Measurements from ENCODE around the gene HEXB.
A peak's percentile ranks its signal among the peaks of the same experiment; 100 is the strongest.

The HEXB gene

GRCh38 chr5:74638544-74638969 is 46.5 kb upstream of the HEXB start:
- Histone ChIP-seq H3K9me2 (replicated peaks; ENCODE audit: control insufficient read depth, low read length) (no peaks in the 10 kb centered on the region), H3K4me1 (ENCODE audit: control insufficient read depth, low read length) (peaks cover 28% of the 10 kb centered on the region), H3K27me3 (ENCODE audit: control insufficient read depth, low read length) (peaks cover 48% of the 10 kb centered on the region), H3K4me3 (ENCODE audit: low read length) (no peak overlapping the region), H4K20me1 (ENCODE audit: control insufficient read depth, insufficient read depth, low read depth, low read length) (0 out of 2 replicates have a peak, but pooled peaks cover 5% of the 10 kb centered on the region), H3K27ac (ENCODE audit: low read depth, low read length) (no peak overlapping the region), H3F3A (ENCODE audit: control insufficient read depth, insufficient read depth) (peaks cover 6% of the 10 kb centered on the region; the same call in 1 of the 2 replicates), H3K79me2 (ENCODE audit: control insufficient read depth, low read length) (no peaks in the 10 kb centered on the region), H3K4me2 (ENCODE audit: low read length) (no peak overlapping the region), H3K36me3 (ENCODE audit: control insufficient read depth, low read length) (no peaks in the 10 kb centered on the region), H3K9me3 (ENCODE audit: control insufficient read depth, insufficient read depth, low read length) (no peaks in the 10 kb centered on the region)
- TF ChIP-seq CTCF (IDR thresholded peaks at IDR 0.05; ENCODE audit: low read depth, low read length, poor library complexity, severe bottlenecking), result no peak
- no peak for TF ChIP-seq EZH2phosphoT487 (IDR thresholded peaks at IDR 0.05; ENCODE audit: borderline replicate concordance, low read length)

- H3K79me2 ChIP-seq (ENCODE audit: control insufficient read depth, low read length), result no peaks in the 10 kb centered on the region
- TF ChIP-seq EZH2phosphoT487 (IDR thresholded peaks at IDR 0.05; ENCODE audit: borderline replicate concordance, low read length) (no peak), CTCF (IDR thresholded peaks at IDR 0.05; ENCODE audit: low read depth, low read length, poor library complexity, severe bottlenecking) (no peak)
- peaks cover 28% of the 10 kb centered on the region for H3K4me1 ChIP-seq (ENCODE audit: control insufficient read depth, low read length)
Observed at GRCh38 chr5:74638970-74639806, 45.8 kb upstream of the HEXB start.

GRCh38 chr5:74639807-74640449 is 45.1 kb upstream of the HEXB start:
- H3K79me2 ChIP-seq (ENCODE audit: control insufficient read depth, low read length), result no peaks in the 10 kb centered on the region
- peak overlapping the region; percentile 76 for H3K4me3 ChIP-seq (ENCODE audit: low read length)
- H3F3A ChIP-seq (ENCODE audit: control insufficient read depth, insufficient read depth), result peaks cover 6% of the 10 kb centered on the region; the same call in 1 of the 2 replicates
- 0 out of 2 replicates have a peak, but pooled peaks cover 5% of the 10 kb centered on the region for H4K20me1 ChIP-seq (ENCODE audit: control insufficient read depth, insufficient read depth, low read depth, low read length)
- no peak overlapping the region for H3K27ac ChIP-seq (ENCODE audit: low read depth, low read length)
- no peaks in the 10 kb centered on the region for H3K9me3 ChIP-seq (ENCODE audit: control insufficient read depth, insufficient read depth, low read length)
- no peaks in the 10 kb centered on the region for H3K36me3 ChIP-seq (ENCODE audit: control insufficient read depth, low read length)
- H3K27me3 ChIP-seq (ENCODE audit: control insufficient read depth, low read length), result peaks cover 48% of the 10 kb centered on the region
- TF ChIP-seq CTCF (IDR thresholded peaks at IDR 0.05; ENCODE audit: low read depth, low read length, poor library complexity, severe bottlenecking) (no peak), EZH2phosphoT487 (IDR thresholded peaks at IDR 0.05; ENCODE audit: borderline replicate concordance, low read length) (no peak)
- no peaks in the 10 kb centered on the region for H3K9me2 ChIP-seq (replicated peaks; ENCODE audit: control insufficient read depth, low read length)
- peaks cover 28% of the 10 kb centered on the region for H3K4me1 ChIP-seq (ENCODE audit: control insufficient read depth, low read length)
- H3K4me2 ChIP-seq (ENCODE audit: low read length), result peak overlapping the region; percentile 90

More at GRCh38 chr5:74638970-74639806, 45.8 kb upstream of the HEXB start:
- 0 out of 2 replicates have a peak overlapping the region, but pooled peaks have one; percentile 76 for H3K4me3 ChIP-seq (ENCODE audit: low read length)
- H3K27ac ChIP-seq (ENCODE audit: low read depth, low read length), result no peak overlapping the region
- no peaks in the 10 kb centered on the region for H3K36me3 ChIP-seq (ENCODE audit: control insufficient read depth, low read length)
- H3K9me3 ChIP-seq (ENCODE audit: control insufficient read depth, insufficient read depth, low read length), result no peaks in the 10 kb centered on the region
- peak overlapping the region; percentile 90 for H3K4me2 ChIP-seq (ENCODE audit: low read length)
- H3F3A ChIP-seq (ENCODE audit: control insufficient read depth, insufficient read depth), result peaks cover 6% of the 10 kb centered on the region; the same call in 1 of the 2 replicates
- H3K9me2 ChIP-seq (replicated peaks; ENCODE audit: control insufficient read depth, low read length), result no peaks in the 10 kb centered on the region
- 0 out of 2 replicates have a peak, but pooled peaks cover 5% of the 10 kb centered on the region for H4K20me1 ChIP-seq (ENCODE audit: control insufficient read depth, insufficient read depth, low read depth, low read length)
- H3K27me3 ChIP-seq (ENCODE audit: control insufficient read depth, low read length), result peaks cover 48% of the 10 kb centered on the region

All from DOHH2 (cell line).